GM12875 (cell line): ENCODE measurements around the gene MAML1.

Experiments
- H3K4me3 ChIP-seq: one replicate; pipeline ENCODE4 v1.5.1; 2011; ENCODE audit warnings: low read depth, low read length, control low read depth
- CTCF ChIP-seq: IDR thresholded peaks from 2 replicates; pipeline ENCODE4 v1.5.1; 2011; ENCODE audit warnings: low read depth, mild to moderate bottlenecking, control low read depth, inconsistent platforms, low read length, moderate library complexity, borderline replicate concordance; ENCODE audit not compliant: insufficient read depth

Gene MAML1

DNA sequence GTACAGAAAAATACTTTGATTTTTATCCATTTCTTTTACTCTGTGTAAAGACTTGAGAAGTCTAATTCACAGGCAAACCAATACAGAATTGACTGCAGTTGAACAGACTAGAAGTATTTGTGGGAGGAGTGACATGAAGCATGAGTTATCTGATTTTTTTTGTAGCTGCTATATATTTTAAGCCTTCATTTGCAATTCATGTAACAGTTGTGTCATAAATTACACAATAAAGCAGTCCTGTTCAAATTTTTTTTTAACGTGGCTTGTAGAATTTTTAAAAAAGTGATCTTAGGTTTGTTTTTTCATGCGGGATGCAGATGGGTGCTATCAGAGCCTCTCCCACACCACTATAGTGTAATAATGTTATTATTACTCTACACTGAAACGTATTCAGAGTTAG lies 2.9 kb upstream of the MAML1 start:
- no peak for TF ChIP-seq CTCF
- H3K4me3 ChIP-seq = no peak overlapping the region

- no peak for TF ChIP-seq CTCF
- H3K4me3 ChIP-seq = no peak overlapping the region
Observed at GRCh38 chr5:179730356-179730755, 2.3 kb upstream of the MAML1 start.

- no peak for TF ChIP-seq CTCF
- H3K4me3 ChIP-seq = no peak overlapping the region
Observed at GRCh38 chr5:179730852-179731251, 1.8 kb upstream of the MAML1 start.

DNA sequence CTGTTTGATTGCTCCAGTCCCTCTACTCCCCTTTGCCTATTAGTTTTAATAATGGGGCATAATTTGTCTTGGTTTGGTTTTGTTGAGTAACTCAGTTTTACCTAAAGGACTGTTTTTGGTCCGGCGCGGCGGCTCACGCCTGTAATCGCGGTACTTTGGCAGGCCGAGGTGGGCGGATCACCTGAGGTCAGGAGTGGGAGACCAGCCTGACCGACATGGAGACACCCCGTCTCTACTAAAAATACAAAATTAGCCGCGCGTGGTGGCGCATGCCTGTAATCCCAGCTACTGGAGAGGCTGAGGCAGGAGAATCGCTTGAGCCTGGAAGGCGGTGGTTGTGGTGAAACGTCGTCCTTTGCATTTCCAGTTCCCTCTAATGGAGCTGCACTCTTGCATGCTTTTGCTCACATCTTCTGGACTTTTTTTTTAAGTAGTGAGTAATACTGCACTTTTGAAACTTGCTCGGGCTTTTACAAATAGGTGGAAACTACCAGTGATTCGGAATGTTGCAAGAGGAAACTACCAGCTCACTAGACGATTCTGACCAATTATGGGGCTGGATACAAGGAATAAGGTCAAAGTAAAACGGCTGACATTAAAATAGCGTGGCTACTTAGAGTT lies 721 bp upstream of the MAML1 start:
- no peak overlapping the region for H3K4me3 ChIP-seq
- TF ChIP-seq CTCF = no peak

GRCh38 chr5:179732918-179733771 lies 523 bp downstream of the MAML1 start:
- no peak for TF ChIP-seq CTCF
- H3K4me3 ChIP-seq = peak overlapping the region; percentile 84

- peak overlapping the region; percentile 84 for H3K4me3 ChIP-seq
- TF ChIP-seq CTCF = no peak
Observed at GRCh38 chr5:179733772-179734126, 1.1 kb downstream of the MAML1 start.
